ENCODE results near the gene ZNF74.
"Not testable (repeated sequence)": the region's sequence is repeated elsewhere in the genome, so short reads cannot be mapped to it uniquely, and the experiment has no call there.

Gene ZNF74

DNA sequence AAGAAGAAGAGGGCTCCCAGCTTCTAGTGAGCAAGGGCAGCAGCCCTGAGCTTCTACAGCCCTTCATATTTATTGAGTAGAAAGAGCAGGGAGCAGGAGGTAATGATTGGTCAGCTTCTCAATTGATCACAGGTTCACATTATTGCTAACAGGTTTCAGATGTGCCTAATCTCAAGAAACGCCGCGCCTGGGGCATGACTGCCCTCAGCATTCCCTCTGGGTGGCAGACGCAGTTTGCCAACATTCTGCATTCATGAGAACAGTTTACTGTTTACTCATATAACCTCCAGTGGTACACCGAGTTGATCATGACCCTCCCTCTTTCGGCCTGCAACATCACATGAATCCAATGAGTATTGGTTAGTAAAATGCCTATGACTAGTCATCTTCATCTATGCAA is 4.7 kb upstream of the ZNF74 start:
- H3K9ac ChIP-seq (ENCODE audit: low read length in 5 of 5): no peak overlapping the region
- H3K27me3 ChIP-seq (ENCODE audit: control insufficient read depth in 5 of 5, insufficient read depth in 4 of 5, low read length in 5 of 5): peaks cover 0 to 4% (median 3%) of the 10 kb centered on the region in 5 donors
- H3K4me1 ChIP-seq (ENCODE audit: control insufficient read depth in 5 of 5, insufficient read depth in 5 of 5, low read length in 5 of 5): peaks cover 2 to 11% (median 8%) of the 10 kb centered on the region in 5 donors
- H3K9me3 ChIP-seq (ENCODE audit: control insufficient read depth in 5 of 5, low read length in 5 of 5): no peaks in the 10 kb centered on the region
- H3K4me3 ChIP-seq (ENCODE audit: low read depth in 1 of 5, low read length in 5 of 5): no peak overlapping the region
- no peaks in the 10 kb centered on the region for H3K36me3 ChIP-seq (ENCODE audit: control insufficient read depth in 5 of 5, insufficient read depth in 5 of 5, low read length in 5 of 5)
- H3K27ac ChIP-seq (ENCODE audit: low read depth, low read length): no peak overlapping the region

DNA sequence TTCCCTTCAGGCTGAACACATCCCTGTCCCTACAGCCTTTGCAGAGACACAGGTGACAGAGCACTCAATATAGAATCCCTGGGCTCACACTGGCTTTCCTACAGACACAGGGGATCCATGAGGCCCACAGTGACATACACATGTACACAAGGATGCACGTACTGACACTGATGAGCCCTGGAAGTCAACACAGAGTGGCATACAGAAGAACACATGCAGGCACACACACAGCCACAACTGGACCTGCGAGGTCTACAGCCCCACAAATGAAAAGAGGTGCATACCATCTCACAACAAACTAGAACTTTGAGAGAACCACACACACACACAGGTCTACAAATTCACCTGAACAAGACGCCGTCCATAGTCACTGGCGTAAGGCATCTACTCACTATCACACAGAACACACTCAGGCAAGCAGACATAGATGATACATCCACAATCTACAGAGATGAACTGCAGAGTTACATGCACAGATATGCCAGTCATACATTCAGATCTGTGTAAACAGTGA is 3.5 kb upstream of the ZNF74 start:
- Histone ChIP-seq H3K4me3 (ENCODE audit: low read depth in 1 of 5, low read length in 5 of 5) (no peak overlapping the region), H3K4me1 (ENCODE audit: control insufficient read depth in 5 of 5, insufficient read depth in 5 of 5, low read length in 5 of 5) (peaks cover 2 to 23% (median 19%) of the 10 kb centered on the region in 5 donors), H3K36me3 (ENCODE audit: control insufficient read depth in 5 of 5, insufficient read depth in 5 of 5, low read length in 5 of 5) (no peaks in the 10 kb centered on the region), H3K27ac (ENCODE audit: low read depth, low read length) (no peak overlapping the region), H3K27me3 (ENCODE audit: control insufficient read depth in 5 of 5, insufficient read depth in 4 of 5, low read length in 5 of 5) (no peaks in the 10 kb centered on the region), H3K9me3 (ENCODE audit: control insufficient read depth in 5 of 5, low read length in 5 of 5) (no peaks in the 10 kb centered on the region), H3K9ac (ENCODE audit: low read length in 5 of 5) (no peak overlapping the region)

DNA sequence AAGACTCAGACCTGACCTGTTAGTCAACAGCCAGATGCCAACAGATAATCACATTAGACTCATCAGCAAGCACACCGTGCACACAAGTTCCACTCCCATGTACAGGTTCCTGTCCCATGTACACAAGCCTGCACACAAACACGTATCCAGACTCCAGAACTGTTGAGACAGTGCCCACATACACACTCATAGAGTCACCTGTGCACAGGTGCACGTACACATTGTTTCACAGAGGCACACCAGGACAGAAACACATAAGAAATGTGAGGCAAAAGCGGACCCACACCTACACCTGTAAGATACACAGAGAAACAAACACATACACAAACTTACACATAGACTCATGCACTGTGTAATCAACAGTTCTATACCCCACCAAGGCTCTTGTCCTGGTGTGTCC is 2.7 kb upstream of the ZNF74 start:
- no peak overlapping the region for H3K27ac ChIP-seq (ENCODE audit: low read depth, low read length)
- H3K4me3 ChIP-seq (ENCODE audit: low read depth in 1 of 5, low read length in 5 of 5): no peak overlapping the region
- no peak overlapping the region for H3K9ac ChIP-seq (ENCODE audit: low read length in 5 of 5)
- no peaks in the 10 kb centered on the region for H3K27me3 ChIP-seq (ENCODE audit: control insufficient read depth in 5 of 5, insufficient read depth in 4 of 5, low read length in 5 of 5)
- no peaks in the 10 kb centered on the region for H3K36me3 ChIP-seq (ENCODE audit: control insufficient read depth in 5 of 5, insufficient read depth in 5 of 5, low read length in 5 of 5)
- peaks cover 2 to 28% (median 24%) of the 10 kb centered on the region in 5 donors for H3K4me1 ChIP-seq (ENCODE audit: control insufficient read depth in 5 of 5, insufficient read depth in 5 of 5, low read length in 5 of 5)
- no peaks in the 10 kb centered on the region for H3K9me3 ChIP-seq (ENCODE audit: control insufficient read depth in 5 of 5, low read length in 5 of 5)

DNA sequence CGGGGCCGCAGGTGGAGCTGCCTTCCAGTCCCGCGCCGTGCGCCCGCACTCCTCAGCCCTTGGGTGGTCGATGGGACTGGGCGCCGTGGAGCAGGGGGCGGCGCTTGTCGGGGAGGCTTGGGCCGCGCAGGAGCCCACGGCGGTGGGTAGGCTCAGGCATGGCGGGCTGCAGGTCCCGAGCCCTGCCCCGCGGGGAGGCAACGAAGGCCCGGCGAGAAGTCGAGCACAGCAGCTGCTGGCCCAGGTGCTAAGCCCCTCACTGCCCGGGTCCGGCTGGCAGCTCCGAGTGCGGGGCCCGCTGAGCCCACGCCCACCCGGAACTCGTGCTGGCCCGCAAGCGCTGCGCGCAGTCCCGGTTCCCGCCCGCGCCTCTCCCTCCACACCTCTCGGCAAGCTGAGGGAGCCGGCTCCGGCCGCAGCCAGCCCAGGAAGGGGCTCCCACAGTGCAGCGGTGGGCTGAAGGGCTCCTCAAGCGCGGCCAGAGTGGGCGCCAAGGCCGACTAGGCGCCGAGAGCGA is 1.5 kb upstream of the ZNF74 start:
- H3K27ac ChIP-seq (ENCODE audit: low read depth, low read length); H3K36me3 ChIP-seq (ENCODE audit: control insufficient read depth in 5 of 5, insufficient read depth in 5 of 5, low read length in 5 of 5); H3K27me3 ChIP-seq (ENCODE audit: control insufficient read depth in 5 of 5, insufficient read depth in 4 of 5, low read length in 5 of 5); H3K9me3 ChIP-seq (ENCODE audit: control insufficient read depth in 5 of 5, low read length in 5 of 5); H3K9ac ChIP-seq (ENCODE audit: low read length in 5 of 5); H3K4me3 ChIP-seq (ENCODE audit: low read depth in 1 of 5, low read length in 5 of 5): not testable (repeated sequence)
- H3K4me1 ChIP-seq (ENCODE audit: control insufficient read depth in 5 of 5, insufficient read depth in 5 of 5, low read length in 5 of 5): peaks cover 2 to 32% (median 28%) of the 10 kb centered on the region in 5 donors

DNA sequence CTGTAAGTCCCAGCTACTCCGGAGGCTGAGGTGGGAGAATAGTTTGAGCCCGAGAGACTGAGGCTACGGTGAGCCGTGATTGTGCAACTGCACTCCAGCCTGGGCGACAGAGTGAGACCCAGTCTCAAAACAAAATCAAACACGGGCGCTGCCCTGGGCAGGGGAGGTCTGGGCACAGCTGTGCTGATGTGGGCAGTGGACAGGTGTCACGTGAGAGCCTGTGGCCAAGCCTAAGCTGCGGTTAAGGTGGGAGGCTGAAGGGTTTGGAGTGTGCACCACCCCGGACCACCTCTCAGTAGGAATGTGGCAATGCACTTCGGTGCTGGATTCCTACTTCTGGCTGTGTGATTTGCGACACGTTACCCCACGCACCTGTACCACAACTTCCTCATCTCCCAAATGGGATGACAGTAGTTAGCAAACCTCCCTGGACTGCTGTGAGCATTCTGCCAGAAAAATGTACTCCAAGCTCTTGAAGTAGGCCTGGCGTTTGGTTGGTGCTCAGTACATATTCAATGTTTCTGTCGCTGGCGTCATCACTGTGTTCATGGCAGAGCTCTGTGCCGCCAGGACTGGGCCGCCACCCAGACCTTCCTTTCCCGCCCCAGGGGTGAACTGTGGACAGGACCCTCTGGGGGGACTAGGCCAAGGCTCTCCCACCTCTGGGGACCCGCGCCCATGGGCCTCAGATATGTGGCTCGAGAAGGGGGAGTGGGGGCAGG is 807 bp upstream of the ZNF74 start:
- no peaks in the 10 kb centered on the region for H3K27me3 ChIP-seq (ENCODE audit: control insufficient read depth in 5 of 5, insufficient read depth in 4 of 5, low read length in 5 of 5)
- no peak overlapping the region for H3K27ac ChIP-seq (ENCODE audit: low read depth, low read length)
- peak overlapping the region; percentile 80 to 88 (median 82) for H3K4me3 ChIP-seq (ENCODE audit: low read depth in 1 of 5, low read length in 5 of 5)
- no peaks in the 10 kb centered on the region for H3K9me3 ChIP-seq (ENCODE audit: control insufficient read depth in 5 of 5, low read length in 5 of 5)
- H3K36me3 ChIP-seq (ENCODE audit: control insufficient read depth in 5 of 5, insufficient read depth in 5 of 5, low read length in 5 of 5): no peaks in the 10 kb centered on the region
- peaks cover 2 to 32% (median 28%) of the 10 kb centered on the region in 5 donors for H3K4me1 ChIP-seq (ENCODE audit: control insufficient read depth in 5 of 5, insufficient read depth in 5 of 5, low read length in 5 of 5)
- H3K9ac ChIP-seq (ENCODE audit: low read length in 5 of 5): peak overlapping the region in 4 of 5 donors; percentile 27 to 91 (median 88)

DNA sequence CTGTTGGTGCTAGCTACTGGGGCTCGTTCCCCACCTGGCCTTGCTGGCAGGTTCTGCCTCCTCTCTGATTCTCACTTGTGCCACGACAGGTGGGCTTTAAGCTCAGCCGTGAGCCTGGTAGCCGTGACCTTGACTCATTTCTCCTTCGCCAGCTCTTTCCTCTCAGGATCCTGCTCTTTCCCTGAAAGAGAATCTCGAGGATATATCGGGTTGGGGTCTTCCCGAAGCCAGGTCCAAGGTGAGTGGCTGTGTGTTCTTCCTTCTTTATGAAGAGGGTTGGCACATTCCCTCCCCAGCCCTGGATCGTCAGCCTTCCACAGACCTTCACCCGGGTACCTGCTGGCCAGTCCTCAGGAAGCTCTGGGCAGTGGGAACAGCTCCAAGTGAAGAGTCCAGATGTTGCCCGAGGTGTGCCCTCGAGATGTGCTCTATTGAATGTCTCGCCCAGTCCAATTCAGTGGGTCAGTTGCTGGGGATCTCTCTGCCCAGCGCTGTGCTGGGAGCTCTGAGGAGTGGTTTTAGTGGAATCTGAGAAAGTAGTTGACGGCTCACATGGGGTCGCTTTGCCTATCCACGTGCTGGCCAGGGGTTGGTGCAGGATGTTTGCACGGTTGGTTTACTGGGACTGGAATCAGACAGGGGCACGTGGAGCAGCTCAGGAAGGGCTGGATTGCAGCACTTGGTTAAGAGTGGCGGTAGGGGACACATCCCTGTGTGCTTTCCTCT is 1.4 kb downstream of the ZNF74 start:
- H3K9ac ChIP-seq (ENCODE audit: low read length in 5 of 5): peak overlapping the region in 1 of 5 donors; percentile 56
- H3K27me3 ChIP-seq (ENCODE audit: control insufficient read depth in 5 of 5, insufficient read depth in 4 of 5, low read length in 5 of 5): no peaks in the 10 kb centered on the region
- H3K4me1 ChIP-seq (ENCODE audit: control insufficient read depth in 5 of 5, insufficient read depth in 5 of 5, low read length in 5 of 5): peaks cover 2 to 32% (median 28%) of the 10 kb centered on the region in 5 donors
- no peaks in the 10 kb centered on the region for H3K9me3 ChIP-seq (ENCODE audit: control insufficient read depth in 5 of 5, low read length in 5 of 5)
- peak overlapping the region in 3 of 5 donors; percentile 11 to 82 (median 82) for H3K4me3 ChIP-seq (ENCODE audit: low read depth in 1 of 5, low read length in 5 of 5)
- no peak overlapping the region for H3K27ac ChIP-seq (ENCODE audit: low read depth, low read length)
- no peaks in the 10 kb centered on the region for H3K36me3 ChIP-seq (ENCODE audit: control insufficient read depth in 5 of 5, insufficient read depth in 5 of 5, low read length in 5 of 5)

DNA sequence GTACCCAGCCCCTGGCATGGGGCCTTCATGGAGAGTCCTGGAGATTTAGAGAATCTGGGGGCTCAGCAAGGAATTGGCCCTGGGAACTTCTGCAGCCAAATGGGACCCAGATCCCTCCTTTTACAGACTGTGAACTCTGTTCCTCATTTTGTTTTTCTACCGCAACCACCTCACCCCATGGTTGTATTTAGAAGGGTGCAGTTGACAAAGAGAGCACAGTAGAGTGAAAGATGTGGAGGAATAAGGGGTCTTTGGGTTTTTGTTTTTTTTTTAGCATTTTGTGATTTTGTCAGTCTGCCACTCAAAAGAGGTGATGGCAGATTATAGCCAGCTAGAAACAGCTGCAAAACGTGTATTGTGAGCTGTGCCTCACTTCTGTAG is 1.9 kb downstream of the ZNF74 start:
- Histone ChIP-seq H3K36me3 (ENCODE audit: control insufficient read depth in 5 of 5, insufficient read depth in 5 of 5, low read length in 5 of 5) (peaks cover 0 to 2% (median 0%) of the 10 kb centered on the region in 5 donors), H3K27me3 (ENCODE audit: control insufficient read depth in 5 of 5, insufficient read depth in 4 of 5, low read length in 5 of 5) (no peaks in the 10 kb centered on the region), H3K27ac (ENCODE audit: low read depth, low read length) (no peak overlapping the region), H3K9ac (ENCODE audit: low read length in 5 of 5) (peak overlapping the region in 1 of 5 donors; percentile 56), H3K9me3 (ENCODE audit: control insufficient read depth in 5 of 5, low read length in 5 of 5) (no peaks in the 10 kb centered on the region), H3K4me3 (ENCODE audit: low read depth in 1 of 5, low read length in 5 of 5) (no peak overlapping the region), H3K4me1 (ENCODE audit: control insufficient read depth in 5 of 5, insufficient read depth in 5 of 5, low read length in 5 of 5) (peaks cover 2 to 32% (median 28%) of the 10 kb centered on the region in 5 donors)

DNA sequence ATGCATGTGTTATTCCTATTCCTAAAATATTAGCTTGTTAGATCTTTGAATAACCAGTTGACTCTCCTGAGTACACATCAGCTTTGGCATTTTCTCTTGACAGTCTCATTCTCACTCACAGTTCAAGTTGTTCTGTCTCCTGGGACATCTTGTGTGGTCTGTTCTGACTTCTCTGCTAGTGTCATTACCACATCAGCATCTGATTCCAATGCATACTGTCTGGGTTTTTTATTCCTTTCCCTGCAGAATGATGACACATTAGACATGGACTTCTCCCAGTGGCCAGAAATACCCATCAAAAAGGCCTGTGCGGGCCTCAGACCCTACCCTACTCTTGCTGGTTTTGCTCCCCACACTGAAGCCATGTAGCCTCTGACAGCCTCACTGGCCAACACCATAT is 2.7 kb downstream of the ZNF74 start:
- Histone ChIP-seq H3K9ac (ENCODE audit: low read length in 5 of 5) (peak overlapping the region in 1 of 5 donors; percentile 20), H3K27ac (ENCODE audit: low read depth, low read length) (no peak overlapping the region), H3K27me3 (ENCODE audit: control insufficient read depth in 5 of 5, insufficient read depth in 4 of 5, low read length in 5 of 5) (no peaks in the 10 kb centered on the region), H3K4me3 (ENCODE audit: low read depth in 1 of 5, low read length in 5 of 5) (no peak overlapping the region), H3K9me3 (ENCODE audit: control insufficient read depth in 5 of 5, low read length in 5 of 5) (no peaks in the 10 kb centered on the region), H3K36me3 (ENCODE audit: control insufficient read depth in 5 of 5, insufficient read depth in 5 of 5, low read length in 5 of 5) (peaks cover 0 to 8% (median under 1%) of the 10 kb centered on the region in 5 donors), H3K4me1 (ENCODE audit: control insufficient read depth in 5 of 5, insufficient read depth in 5 of 5, low read length in 5 of 5) (peaks cover 2 to 32% (median 28%) of the 10 kb centered on the region in 5 donors)

DNA sequence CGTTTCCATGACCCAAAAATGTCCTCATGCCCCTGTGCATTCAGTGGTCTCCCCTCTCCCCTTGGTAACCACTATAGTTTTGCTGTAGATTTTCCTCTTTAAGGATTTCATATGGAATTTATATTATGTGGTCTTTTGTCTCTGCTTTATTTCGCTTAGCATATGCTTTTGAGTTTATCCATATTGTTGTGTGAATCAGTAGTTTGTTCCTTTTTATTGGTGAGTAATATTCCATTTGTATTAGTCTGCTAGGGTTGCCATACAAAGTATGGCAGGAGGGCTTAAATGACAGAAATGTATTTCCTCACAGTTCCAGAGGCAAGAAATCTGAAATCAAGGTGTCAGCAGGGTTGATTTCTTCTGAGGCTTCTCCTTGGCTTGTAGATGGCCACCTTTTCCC is 3.5 kb downstream of the ZNF74 start:
- H3K9me3 ChIP-seq (ENCODE audit: control insufficient read depth in 5 of 5, low read length in 5 of 5): no peaks in the 10 kb centered on the region
- H3K27me3 ChIP-seq (ENCODE audit: control insufficient read depth in 5 of 5, insufficient read depth in 4 of 5, low read length in 5 of 5): no peaks in the 10 kb centered on the region
- peaks cover 0 to 12% (median 3%) of the 10 kb centered on the region in 5 donors for H3K36me3 ChIP-seq (ENCODE audit: control insufficient read depth in 5 of 5, insufficient read depth in 5 of 5, low read length in 5 of 5)
- no peak overlapping the region for H3K4me3 ChIP-seq (ENCODE audit: low read depth in 1 of 5, low read length in 5 of 5)
- no peak overlapping the region for H3K9ac ChIP-seq (ENCODE audit: low read length in 5 of 5)
- H3K27ac ChIP-seq (ENCODE audit: low read depth, low read length): no peak overlapping the region
- peaks cover 2 to 32% (median 28%) of the 10 kb centered on the region in 5 donors for H3K4me1 ChIP-seq (ENCODE audit: control insufficient read depth in 5 of 5, insufficient read depth in 5 of 5, low read length in 5 of 5)

DNA sequence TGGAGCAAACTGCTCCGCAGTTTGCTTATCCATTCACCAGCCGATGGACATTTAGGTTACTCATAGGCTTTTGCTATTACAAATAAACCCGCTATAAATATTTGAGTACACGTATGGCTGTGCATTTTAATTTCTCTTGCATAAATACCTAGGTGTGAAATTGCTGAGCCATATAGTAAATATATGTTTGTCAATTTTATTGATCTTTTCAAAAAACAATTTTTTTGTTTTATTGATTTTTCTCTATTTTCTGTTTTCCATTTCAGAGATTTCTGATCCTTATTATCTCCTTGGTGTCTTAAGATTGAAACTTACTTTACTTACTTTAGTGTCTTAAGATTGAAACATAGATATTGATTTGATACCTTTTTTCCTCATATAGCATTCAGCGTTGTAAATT is 4.5 kb downstream of the ZNF74 start:
- H3K36me3 ChIP-seq (ENCODE audit: control insufficient read depth in 5 of 5, insufficient read depth in 5 of 5, low read length in 5 of 5): peaks cover 0 to 19% (median 6%) of the 10 kb centered on the region in 5 donors
- H3K4me3 ChIP-seq (ENCODE audit: low read depth in 1 of 5, low read length in 5 of 5): no peak overlapping the region
- no peaks in the 10 kb centered on the region for H3K27me3 ChIP-seq (ENCODE audit: control insufficient read depth in 5 of 5, insufficient read depth in 4 of 5, low read length in 5 of 5)
- H3K9me3 ChIP-seq (ENCODE audit: control insufficient read depth in 5 of 5, low read length in 5 of 5): no peaks in the 10 kb centered on the region
- H3K4me1 ChIP-seq (ENCODE audit: control insufficient read depth in 5 of 5, insufficient read depth in 5 of 5, low read length in 5 of 5): peaks cover 0 to 28% (median 24%) of the 10 kb centered on the region in 5 donors
- H3K27ac ChIP-seq (ENCODE audit: low read depth, low read length): no peak overlapping the region
- no peak overlapping the region for H3K9ac ChIP-seq (ENCODE audit: low read length in 5 of 5)

Measured in subcutaneous abdominal adipose tissue (tissue), 5 donors.